ENCODE results near the gene PLEKHA1.

The PLEKHA1 gene

DNA sequence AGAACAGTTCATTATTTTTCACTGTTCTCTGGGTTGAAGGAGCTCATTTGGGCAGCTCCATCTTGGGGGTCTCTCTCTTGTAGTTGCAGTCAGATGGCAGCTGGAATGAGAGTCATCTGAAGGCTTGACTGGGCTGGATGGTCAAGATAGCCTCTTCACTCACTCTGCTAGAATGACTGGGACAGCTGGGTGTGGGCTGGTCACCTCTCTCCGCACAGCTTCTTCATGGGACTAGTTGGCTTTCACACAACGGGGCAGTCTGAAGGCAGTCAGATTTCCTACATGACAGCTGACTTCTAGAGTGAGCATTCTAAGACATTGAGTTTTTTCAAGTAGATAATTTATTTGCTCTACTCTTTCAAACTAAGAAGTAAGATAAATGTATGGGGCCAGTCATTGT is 13.1 kb downstream of the PLEKHA1 start:
- no peak overlapping the region for H3K4me3 ChIP-seq (ENCODE audit: low read depth, low read length)
- TF ChIP-seq, protein P1, sequence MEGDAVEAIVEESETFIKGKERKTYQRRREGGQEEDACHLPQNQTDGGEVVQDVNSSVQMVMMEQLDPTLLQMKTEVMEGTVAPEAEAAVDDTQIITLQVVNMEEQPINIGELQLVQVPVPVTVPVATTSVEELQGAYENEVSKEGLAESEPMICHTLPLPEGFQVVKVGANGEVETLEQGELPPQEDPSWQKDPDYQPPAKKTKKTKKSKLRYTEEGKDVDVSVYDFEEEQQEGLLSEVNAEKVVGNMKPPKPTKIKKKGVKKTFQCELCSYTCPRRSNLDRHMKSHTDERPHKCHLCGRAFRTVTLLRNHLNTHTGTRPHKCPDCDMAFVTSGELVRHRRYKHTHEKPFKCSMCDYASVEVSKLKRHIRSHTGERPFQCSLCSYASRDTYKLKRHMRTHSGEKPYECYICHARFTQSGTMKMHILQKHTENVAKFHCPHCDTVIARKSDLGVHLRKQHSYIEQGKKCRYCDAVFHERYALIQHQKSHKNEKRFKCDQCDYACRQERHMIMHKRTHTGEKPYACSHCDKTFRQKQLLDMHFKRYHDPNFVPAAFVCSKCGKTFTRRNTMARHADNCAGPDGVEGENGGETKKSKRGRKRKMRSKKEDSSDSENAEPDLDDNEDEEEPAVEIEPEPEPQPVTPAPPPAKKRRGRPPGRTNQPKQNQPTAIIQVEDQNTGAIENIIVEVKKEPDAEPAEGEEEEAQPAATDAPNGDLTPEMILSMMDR (IDR thresholded peaks at IDR 0.05; ENCODE audit: low read depth, low read length, missing control alignments) = no peak

DNA sequence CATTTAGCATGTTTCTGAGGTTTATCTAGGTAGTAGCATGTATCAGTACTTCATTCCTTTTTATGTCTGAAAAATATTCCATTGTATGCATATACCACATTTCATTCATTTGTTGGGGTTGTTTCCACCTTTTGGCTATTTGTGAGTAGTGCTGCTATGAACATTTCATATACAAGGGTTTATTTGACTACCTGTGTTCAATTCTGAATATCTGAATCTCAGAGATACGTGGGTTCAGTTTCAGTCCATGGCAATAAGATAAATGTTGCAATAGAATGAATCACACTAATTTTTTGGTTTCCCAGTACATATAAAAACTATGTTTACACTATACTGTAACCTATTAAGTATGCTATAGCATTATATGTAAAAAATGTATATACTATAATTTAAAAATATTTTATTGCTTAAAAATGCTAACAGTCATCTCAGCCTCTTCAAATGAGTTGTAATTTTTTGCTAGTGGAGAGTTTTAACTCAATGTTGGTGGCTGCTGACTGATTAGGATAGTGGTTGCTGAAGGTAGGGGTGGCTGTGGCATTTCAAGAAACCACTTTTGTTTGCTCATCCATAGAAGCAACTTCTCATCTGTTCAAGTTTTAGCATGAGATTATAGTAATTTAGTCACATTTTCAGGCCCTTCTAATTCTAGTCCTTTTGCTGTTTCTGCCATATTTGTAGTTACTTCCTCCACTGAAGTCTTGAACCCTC is 13.9 kb downstream of the PLEKHA1 start:
- TF ChIP-seq, protein P1 (IDR thresholded peaks at IDR 0.05; ENCODE audit: low read depth, low read length, missing control alignments) = no peak
- no peak overlapping the region for H3K4me3 ChIP-seq (ENCODE audit: low read depth, low read length)

More for the DNA sequence above, 13.1 kb downstream of the PLEKHA1 start:
- no peak for DNase-seq (ENCODE audit: low read depth)

DNA sequence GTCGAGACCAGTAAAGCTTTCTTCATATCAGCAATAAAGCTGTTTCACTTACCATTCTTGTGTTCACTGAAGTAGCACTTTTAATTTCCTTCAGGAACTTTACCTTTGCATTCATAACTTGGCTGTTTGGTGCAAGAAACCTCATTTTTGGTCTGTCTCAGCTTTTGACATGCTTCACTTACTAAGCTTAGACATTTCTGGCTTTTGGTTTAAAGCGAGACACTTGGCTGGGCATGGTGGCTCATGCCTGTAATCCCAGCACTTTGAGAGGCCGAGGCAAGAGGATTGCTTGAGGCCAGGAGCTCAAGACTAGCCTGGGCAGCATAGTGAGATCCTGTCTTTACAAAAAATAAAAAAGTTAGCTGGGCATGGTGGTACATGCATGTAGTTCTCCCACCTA is 15.8 kb downstream of the PLEKHA1 start:
- no peak overlapping the region for H3K4me3 ChIP-seq (ENCODE audit: low read depth, low read length)
- TF ChIP-seq, protein P1 (IDR thresholded peaks at IDR 0.05; ENCODE audit: low read depth, low read length, missing control alignments) = no peak
- DNase-seq (ENCODE audit: low read depth) = no peak

More for the DNA sequence above, 13.9 kb downstream of the PLEKHA1 start:
- DNase-seq (ENCODE audit: low read depth) = no peak

DNA sequence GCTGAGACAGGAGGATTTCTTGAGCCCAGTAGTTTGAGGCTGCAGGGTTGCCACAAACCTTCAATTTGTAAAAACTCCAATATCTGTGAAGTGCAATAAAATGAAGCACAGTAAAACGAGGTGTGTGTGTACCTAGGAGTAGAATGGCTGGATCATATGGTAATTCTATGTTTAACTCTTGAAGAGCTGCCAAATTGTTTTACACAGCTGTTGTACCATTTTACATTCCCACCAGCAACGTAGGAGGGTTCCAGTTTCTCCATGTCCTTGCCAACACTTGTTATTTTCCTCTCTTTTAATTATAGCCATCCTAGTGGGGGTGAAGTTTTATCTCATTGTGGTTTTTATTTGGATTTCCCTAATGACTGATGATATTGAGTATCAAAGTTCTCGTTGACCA is 16.2 kb downstream of the PLEKHA1 start:
- H3K4me3 ChIP-seq (ENCODE audit: low read depth, low read length) = no peak overlapping the region
- no peak for DNase-seq (ENCODE audit: low read depth)
- TF ChIP-seq, protein P1 (IDR thresholded peaks at IDR 0.05; ENCODE audit: low read depth, low read length, missing control alignments) = no peak

DNA sequence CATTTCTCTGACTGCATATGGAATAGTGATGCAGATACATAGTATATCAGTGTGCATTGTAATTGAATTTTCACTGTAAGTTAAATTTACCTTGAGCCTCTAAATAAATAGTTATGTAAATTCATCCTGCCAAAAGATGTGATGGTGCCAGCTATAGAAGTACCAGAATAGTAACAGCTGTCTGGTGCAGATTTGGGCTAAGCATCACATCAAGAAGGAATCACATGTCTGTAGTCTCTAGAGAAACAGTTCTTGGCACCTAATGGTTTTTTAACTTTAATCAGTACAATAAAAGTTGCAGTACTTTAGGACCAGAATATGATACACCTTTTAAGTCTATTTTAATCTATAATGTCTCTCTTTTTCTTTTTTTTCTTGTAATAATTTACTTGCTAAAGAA is 17.4 kb downstream of the PLEKHA1 start:
- TF ChIP-seq, protein P1 (IDR thresholded peaks at IDR 0.05; ENCODE audit: low read depth, low read length, missing control alignments) = no peak
- no peak overlapping the region for H3K4me3 ChIP-seq (ENCODE audit: low read depth, low read length)
- no peak for DNase-seq (ENCODE audit: low read depth)

DNA sequence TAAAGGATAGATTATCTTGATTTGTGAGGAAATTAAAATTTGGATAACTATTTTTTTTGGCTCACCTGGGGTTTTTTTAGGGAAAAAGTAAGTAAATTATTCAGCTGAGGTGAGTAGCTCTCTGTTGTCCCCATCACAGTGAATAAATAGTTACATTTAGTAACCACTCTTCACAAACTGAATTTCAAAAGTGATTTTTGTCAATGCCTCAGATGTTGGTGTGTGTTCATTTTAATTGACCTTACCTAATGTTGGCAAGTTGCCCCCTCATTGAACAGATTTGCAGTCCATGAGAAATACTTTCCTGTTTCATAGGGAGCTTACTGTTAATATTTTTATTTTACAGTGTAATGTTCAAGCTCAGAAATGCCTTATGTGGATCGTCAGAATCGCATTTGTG is 18.3 kb downstream of the PLEKHA1 start:
- TF ChIP-seq, protein P1 (IDR thresholded peaks at IDR 0.05; ENCODE audit: low read depth, low read length, missing control alignments) = no peak
- no peak overlapping the region for H3K4me3 ChIP-seq (ENCODE audit: low read depth, low read length)
- DNase-seq (ENCODE audit: low read depth) = no peak

DNA sequence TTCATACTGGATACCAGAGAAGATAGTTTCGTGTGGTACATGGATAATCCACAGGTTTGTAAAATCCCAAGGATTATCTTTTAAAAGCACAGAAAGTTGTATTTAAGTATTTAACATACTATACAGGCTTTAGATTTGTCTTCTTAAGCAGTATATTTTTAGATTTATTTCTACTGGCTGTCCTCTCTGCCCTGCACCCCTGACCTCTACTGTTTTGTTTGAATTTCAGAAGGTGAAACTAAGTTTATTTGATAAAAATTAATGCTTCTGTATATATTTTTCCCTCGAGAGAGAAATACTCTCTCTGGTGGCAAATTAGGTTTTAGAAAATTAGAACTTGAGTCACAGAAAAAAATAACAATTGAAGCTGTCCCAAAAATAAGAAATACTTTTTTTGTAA is 18.8 kb downstream of the PLEKHA1 start:
- TF ChIP-seq, protein P1 (IDR thresholded peaks at IDR 0.05; ENCODE audit: low read depth, low read length, missing control alignments) = no peak
- no peak for DNase-seq (ENCODE audit: low read depth)
- no peak overlapping the region for H3K4me3 ChIP-seq (ENCODE audit: low read depth, low read length)

Data from GM12864 (cell line).